Stimulated activated CD4-positive, alpha-beta T cell treated with anti-CD3 and anti-CD28 coated beads, Interleukin-2, amount 100 ng/mL, for 48 hours (primary cell): ENCODE data around the gene SPOUT1.
A peak's percentile ranks its signal among the peaks of the same experiment; 100 is the strongest.

Experiments used
- DNase-seq, 2 donors: peaks; one replicate each; pipeline ENCODE4 v3.0.0-alpha.2; 2020

The SPOUT1 gene

DNA sequence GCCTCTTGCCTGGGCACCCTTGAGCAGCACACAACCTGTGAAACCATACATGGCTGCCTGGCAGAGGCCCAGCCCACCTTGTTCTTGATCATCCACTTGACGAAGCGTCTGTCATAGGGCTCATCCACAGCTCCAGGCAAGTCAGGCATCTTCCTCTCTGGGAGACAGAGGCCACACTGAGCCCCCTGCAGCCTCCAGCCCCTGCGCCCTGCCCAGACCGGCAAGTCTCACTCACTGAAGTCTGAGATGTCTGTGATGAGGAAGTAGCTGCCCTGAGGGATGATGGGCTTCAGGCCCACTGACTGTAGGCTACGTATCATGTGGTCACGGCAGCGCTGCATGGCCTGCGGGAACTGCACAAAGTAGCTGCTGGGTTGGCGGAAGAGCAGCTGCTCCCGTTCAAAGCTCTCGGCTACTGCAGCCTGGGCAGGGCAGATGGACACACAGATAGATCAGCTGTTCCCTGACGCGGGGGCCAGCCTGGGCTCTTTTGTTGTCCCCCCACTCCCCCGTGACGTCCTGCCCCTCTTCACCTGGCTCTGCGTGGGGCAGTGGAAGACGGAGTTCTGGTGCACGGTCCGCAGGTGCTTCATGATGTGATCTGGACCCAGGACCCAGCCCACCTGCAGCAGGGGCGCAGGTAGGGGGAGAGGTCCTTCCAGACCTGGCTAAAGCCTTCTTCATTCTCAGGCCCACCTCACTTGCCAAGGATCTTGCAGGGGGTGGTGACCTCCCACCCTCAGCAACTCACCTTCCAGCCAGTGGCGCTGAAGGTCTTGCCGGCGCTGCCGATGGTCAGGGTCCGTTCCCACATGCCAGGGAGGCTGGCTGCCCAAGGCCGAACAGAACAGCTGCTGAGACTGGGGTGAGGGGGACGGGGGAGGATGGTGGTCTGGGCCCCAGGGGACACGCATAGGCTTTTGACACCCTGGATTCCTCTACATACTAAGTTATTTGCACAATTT, 5.9 kb upstream of the SPOUT1 start:
- no peak for DNase-seq

DNA sequence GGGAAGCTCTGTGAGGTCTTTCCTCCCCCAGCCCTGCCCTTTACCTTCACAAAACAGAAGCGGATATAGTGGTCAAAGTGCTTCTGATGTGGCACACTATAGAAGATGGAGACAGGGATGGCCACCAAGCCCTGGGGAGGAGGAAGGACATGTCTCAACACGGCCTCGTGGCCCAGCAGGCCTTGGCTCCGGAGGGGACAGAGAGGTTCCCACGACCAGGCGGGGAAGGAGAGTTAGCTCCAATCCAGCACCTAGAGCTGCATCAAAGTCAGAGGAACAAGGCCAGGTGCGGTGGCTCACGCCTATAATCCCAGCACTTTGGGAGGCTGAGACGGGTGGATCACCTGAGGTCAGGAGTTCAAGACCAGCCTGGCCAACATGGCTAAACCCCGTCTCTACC, 4.1 kb upstream of the SPOUT1 start:
- DNase-seq = no peak

DNA sequence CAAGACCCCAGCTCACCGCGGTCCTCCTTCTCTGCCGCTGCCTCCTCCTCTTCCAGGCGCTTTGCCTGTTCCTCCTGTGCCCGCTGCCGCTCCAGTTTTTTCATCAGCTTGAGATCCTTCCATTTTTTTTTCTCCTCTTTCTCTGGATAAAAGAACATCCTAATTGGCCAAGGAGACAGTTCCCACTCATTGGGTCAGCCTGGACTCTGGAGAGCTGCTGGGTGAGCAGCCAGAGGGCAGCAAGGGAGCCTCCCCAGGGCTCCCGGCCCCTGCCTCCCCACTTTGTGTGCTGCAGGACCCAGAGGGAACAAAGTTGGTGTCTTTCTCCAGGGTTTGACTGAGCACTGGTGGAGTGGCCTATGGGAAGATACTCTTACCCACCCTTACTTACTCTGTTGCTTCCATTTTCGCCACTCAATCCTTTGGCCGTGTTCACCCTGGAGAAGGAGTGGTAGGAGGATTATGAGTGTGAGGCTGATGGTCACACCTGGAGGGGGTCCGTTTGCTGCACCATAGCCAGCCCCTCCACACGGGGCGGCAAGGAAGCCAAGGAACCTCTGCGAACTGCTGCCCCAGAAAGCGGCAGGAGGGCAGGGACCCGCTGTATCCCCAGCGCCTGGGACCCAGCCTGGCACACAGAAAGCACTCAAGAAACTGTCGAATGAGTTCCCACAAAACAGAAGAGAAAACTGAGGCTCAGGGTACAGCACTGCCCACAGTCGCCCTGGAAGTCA, 708 bp downstream of the SPOUT1 start:
- DNase-seq = no peak

DNA sequence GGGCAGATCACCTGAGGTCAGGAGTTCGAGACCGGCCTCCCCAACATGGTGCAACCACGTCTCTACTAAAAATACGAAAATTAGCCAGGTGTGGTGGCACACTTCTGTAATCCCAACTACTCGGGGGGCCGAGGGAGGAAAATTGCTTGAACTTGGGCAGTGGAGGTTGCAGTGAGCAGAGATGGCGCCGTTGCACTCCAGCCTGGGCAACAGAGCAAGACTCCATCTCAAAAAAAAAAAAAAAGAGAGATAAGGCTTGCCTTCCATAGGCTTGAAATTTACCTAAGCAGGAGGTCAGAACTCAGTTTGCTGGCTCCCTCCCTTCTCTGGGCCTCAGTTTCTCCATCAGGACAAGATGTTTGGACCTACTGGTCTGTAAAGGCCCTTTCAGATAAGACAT, 1.3 kb downstream of the SPOUT1 start:
- no peak for DNase-seq

DNA sequence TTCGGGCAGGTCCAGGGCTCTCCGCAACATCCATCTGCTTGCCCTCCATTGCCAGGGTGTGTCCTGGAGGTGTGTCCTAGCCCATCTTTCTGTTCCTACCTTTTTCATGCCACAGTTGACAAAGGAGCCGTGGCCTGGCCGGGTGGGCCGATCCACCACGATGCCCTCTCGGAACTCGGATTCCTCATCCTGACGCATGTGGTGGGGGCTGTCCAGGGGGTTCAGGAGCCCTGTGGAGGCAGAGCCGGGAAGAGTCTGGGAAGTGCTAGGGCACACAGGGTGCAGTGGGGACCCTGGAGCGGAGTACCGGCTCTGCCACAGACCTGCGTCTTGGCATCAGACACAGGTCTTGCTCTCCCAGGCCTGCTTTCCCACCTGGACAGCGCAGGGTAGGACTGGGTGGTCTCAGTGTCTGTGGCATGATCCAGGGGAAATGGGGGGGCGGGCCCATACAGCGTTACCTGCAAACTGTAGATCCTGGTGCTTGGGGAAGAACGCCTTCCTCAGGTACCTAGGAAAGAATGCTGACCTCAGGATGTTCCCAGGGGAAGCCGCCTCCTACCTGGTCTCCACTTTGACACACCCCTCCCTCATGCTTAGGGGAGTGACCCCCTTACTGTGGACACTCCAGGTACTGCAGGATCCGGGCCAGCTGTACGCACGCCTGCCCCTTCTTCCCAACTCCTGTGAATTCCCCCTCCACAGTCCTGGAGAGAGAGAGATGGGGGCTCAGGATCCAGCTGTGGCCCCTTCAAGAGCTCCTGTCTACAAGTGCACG, 3.5 kb downstream of the SPOUT1 start:
- no peak for DNase-seq

DNA sequence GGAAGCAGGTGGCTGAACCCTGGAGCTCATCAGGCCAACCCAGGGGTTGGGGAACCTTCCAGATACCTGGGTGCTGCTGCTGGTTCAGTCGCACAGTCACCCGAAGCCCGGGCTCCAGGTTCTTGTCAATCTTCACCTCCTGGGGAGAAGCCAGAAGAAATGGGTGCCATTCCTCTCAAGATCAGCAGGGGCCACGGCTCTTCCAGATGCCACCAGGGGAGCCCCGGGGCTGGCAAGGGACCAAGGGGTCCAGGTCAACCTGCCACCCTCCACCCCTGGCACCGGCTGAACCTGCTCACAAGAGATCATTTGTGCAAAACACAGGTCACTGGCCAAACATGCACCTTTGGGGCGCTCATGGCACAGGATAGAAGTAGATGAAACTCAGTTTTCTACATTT, 4.7 kb downstream of the SPOUT1 start:
- no peak for DNase-seq

DNA sequence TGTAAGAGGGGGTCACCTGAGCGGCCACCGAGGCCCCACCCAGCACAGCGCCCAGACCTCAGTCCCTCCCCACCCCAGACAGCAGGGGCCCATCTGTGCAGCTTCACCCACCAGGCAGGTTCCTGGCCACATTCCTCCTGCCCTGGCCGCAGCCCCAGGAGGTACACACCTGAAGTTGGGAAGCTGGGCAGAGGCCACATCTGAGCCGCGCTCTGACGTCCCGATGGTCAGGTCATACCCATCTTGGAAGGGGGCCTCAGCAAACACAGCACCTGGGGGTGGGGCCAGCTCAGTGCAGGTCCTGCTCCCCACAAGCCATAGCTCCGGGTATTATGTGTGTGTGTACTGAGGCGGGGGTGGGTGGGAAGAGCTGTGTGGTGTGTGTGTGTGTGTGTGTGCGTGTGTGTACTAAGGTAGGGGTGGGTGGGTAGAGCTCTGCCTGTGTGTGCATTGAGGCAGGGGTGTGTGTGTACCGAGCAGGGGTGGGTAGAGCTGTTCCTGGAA, 5.6 kb downstream of the SPOUT1 start:
- no peak for DNase-seq

DNA sequence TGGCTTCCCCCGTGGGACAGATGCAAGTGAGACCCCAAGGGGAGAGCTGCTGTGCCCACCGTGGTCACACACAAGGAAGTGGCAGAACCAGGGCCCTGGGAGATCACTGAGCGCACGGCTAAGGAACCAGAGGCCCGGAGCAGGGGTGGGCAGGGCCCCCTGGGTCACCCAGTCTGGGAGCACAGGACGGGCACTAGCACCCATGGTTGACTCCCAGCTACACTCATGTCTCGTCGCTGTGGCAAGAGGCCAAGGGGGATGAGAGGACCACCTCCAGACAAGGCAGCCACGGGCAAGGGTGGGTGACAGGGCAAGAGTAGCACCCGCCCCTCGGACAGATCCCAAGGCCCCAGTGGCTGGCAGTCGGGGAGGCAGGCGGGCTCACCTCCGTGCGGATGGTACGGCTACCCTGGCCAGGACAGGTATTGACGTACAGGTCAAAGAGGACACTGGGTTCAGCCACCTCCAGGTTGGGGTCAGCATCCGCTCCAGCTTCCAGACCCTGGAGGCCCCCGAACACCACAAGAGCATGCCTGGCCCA, 6.2 kb downstream of the SPOUT1 start:
- DNase-seq = no peak

DNA sequence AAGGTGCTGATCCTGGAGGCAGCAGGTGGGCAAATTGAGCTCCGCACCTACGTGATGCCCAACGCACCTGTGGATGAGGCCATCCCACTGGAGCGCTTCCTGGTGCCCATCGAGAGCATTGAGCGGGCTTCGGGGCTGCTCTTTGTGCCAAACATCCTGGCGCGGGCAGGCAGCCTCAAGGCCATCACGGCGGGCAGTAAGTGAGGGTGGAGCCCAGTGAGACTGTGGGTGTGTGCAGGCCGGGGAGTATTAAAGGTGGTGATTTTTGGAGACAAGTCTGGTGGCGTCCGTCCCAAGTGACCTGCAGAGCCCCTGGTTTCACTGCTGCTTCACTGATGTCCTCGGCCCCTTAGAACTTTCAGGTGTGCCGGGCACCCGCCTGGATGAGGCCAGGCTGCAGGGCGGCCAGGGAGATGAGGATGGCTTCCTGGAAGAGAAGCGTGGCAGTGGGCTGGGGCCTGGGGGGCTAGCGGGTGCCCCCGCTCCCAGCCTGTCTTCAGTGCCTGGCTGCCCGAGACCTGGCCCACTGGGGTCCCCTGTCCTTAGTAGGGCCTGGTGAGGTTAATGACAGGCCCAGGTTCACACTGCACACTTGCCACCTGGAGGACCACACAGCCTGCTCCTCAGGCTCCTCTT, 7.1 kb downstream of the SPOUT1 start:
- DNase-seq = no peak

DNA sequence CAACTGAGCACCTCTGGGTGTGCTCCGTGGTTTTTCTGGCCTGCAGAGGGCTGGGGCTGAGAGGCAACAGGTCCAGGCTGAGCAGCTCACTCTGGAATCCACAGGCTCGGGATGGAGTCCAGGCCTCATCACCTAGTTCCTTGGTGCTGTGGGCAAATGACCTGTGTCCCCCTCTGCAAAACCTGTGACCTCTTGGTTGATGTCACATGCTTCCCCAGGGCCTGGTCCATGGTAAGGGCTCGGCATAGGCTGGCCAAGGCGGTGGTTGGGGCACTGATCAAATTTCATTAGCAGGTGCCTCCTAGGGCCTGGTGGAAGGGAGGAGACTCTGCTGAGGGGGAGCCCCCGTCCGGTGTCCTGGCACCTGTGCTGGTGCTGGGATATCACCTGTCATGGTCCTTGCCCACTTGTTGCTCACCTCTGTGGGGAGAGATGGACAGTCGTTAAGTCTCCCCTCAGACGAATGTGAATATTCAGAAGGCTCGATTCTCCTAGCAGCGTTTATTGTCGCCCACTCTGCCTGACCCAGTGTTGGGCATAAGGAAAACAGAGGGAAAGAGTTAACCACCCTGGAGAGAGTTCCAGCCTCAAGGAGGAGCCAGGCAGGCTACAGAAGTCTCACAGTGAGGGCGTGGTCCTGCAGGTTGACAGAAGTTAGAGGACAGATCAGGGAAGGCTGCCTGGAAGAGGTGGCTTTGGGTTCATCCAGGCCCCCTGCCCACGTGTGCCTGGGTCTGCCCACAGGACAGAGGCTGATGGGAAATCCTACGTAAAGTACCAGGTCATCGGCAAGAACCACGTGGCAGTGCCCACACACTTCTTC, 7.8 kb downstream of the SPOUT1 start:
- DNase-seq = no peak

DNA sequence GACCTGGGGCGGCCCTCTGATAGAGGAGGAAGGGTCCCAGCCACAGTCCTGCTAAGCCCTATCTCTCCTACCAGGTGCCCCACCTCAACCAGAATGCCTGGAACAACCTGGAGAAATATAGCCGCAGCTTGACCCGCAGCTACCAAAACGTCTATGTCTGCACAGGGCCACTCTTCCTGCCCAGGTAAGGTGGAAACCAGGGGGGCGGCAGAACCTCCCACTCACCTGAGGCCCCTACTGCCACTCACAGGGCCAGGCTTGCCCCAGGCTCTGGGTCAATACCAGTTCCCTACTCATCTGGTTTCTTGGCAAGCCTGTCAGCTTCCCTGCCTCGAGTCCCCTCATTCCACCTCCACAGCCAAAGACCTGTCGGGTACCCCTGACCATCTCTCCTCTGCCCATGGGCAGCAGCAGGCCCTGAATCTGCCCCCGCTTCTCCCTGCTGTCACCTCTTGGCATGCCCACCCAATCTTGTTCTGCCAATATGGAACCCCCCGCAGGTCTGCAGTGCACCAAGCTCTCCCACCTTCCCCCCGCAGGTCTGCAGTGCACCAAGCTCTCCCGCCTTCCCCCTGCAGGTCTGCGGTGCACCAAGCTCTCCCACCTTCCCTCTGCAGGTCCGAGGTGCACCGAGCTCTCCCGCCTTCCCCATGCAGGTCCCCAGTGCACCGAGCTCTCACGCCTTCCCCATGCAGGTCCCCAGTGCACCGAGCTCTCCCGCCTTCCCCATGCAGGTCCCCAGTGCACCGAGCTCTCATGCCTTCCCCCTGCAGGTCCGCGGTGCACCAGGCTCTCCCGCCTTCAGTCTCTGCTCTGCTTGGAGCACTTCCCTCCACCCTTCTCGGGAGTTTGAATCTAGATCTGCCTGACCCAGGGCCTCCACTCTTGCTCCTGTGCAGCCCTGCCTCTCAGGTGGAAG, 8.7 kb downstream of the SPOUT1 start:
- DNase-seq = no peak

DNA sequence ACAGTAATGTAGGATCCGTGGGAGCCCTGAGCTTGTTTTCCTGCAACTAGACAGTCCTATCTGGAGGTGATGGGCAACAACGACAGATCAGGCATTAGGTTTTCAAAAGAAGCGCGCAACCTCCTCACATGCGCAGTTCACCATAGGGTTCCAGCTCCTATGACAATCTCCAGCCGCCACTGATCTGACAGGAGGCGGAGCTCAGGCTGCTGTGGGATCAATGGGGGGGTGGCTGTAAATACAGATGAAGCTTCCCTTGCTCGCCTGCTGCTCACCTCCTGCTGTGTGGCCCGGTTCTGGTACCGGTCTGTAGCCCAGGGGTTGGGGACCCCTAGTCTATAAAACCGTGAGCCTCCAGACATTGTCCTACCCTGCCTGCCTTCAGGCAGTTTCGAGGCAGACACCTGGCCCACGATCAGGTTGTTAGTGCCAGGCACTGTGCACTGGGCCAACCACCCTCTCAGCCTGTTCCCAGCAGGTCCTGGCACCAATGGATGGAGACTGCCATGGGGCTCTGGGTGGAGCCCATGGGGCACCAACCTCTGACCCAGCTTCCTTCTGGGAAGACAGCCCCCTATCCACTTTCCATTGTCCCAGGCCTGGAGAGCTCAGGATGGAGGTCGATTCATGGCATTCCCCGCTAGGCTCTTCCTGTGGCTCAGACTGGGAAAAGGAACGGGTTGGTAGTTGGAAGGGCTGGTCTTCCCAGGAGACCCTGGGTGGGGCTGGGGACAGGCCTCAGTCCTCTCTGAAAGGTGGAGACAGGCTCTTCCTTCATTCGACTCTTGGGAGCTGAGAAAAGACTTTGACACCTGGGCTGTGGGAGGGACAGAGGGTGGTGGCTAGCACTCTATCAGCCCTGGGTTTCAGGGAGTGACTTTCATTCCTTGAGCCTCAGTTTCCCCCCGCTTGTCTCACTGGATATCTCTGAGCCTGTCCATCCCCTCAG, 9.6 kb downstream of the SPOUT1 start:
- DNase-seq = no peak

DNA sequence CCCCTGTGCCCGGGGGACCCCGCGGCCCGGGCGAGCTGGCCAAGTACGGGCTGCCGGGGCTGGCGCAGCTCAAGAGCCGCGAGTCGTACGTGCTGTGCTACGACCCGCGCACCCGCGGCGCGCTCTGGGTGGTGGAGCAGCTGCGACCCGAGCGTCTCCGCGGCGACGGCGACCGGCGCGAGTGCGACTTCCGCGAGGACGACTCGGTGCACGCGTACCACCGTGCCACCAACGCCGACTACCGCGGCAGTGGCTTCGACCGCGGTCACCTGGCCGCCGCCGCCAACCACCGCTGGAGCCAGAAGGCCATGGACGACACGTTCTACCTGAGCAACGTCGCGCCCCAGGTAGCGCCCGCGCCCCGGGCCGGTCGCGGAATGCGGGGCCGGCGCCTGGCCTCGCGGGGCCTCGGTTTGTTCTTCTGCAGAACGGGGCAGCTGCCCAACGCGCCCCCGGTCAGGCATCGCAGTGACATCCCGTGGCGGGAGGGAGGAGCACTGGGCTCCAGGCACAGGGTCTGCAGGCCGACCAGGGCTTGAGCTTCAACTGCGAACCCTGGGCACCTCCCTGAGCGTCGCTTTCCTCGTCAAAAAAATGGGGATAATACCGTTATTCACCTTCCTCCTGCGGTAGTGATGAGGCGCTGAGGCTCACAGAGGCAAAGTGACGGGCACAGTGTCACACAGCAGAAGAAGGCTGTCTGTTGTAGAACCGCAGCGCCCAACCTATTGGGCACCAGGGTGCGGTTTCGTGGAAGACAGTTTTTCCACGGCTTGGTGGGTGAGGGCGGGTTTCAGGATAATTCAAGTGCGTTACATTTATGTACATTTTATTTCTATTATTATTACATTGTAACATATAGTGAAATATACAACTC, 10.5 kb downstream of the SPOUT1 start:
- DNase-seq = peak; percentile 28 to 44

DNA sequence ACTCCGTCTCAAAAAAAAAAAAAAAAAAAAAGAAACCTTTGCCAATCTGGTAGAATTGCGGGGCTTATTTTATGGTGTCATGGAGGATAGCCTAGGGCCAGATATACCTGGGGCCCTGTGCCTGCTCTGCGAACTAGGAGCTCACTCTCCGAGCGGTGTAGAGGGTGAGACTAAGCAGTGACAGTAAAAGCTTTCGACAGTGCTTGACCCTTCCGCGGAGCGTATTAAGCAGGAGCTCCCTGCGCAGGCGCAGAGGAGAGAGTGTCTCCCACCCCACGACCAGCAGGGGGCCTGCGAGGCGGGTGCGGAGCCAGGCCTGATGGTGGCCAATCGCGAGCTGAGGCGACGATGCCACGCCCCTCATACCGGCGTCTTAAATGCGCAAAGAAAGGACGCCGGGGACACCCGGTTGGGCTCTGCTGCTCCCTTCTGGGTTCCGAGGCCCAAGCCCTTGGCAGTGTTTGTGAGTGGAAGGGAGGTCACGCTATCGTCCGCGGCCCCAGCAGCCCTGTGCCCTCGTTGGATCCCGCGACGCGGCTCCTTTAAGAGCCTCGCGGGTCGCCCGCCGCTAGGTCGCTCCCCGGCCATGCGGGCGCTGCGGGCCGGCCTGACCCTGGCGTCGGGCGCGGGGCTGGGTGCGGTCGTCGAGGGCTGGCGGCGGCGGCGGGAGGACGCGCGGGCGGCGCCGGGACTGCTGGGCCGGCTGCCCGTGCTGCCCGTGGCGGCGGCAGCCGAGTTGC, 11.3 kb downstream of the SPOUT1 start, which contains the start of gene ENDOG:
Gene ENDOG, plus strand, starts transcription at position 402 of the 740 bp plus-strand sequence. Its CDS starts 185 bp downstream, at position 587.
- DNase-seq = peak; percentile 99

DNA sequence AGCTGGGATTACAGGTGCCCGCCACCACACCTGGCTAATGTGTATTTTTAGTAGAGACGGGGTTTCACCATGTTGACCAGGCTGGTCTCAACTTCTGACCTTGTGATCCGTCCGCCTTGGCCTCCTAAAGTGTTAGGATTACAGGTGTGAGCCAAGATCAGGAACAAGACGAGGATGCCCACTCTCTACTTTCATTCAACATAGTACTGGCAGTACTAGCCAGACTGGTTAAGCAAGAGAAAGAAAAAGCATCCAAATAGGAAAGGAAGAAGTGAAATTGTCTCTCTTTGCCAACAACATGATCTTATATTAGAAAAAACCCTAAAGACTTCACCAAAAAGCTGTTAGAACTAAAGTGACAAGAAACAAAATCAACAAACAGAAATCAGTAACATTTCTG, 18.7 kb downstream of the SPOUT1 start:
- DNase-seq = no peak

DNA sequence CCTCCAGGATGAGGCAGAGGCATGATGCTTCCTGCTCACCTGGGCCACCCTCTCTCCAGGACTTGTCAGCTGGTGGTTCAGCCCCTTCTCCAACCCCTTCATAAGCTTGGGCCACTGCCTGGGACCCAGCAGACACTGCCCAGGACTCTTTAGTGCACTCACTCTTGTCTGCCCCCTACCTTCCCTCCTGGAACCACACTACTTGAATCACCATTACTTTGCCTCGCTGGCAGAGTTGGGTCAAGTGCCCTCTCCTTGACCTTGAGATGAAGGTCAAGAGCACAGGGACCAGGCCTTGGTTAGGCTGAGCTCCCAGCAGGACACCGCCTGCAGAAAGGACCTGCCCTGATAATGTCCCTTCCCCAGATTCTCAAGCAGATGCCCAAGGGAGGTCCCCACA, 19.8 kb downstream of the SPOUT1 start:
- DNase-seq = no peak

DNA sequence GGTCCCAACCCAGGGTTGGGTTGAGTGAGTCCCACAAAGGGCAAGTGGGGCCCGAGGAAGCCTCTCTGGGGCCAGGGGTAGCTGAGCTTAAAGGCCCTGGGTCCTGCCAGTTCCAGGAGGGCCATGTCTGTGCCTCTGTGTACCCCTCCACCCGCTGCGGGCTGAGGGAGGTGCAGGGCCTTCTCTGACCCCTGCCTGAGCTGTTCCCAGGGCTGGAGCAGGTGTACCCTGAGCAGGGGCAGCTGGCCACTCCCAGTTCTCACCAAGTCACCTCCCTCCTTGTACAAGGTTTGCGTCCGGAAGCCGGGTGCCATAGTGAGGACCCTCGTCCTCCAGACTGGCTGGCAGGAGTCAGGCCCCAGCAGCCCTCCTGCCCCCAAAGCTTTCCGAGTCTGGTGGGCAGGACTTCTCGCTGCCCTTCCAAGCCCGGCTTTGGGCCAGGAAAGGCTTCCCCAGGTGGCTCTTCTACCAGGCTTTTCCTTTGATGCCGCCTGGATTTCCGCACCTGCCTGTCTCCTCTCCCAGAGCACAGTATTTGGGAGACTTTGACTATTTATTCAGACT, 20.5 kb downstream of the SPOUT1 start:
- DNase-seq = no peak
